ENCODE data around the gene TMEM255B. TPM values are rescaled to one million over a fixed set of nuclear protein-coding genes. Genes with fewer than 3 reads are reported as not detected.

TMEM255B gene
- total and polyA plus RNA-seq, 9 donors: 0.60 to 18.6 (median 7.9) TPM

DNA sequence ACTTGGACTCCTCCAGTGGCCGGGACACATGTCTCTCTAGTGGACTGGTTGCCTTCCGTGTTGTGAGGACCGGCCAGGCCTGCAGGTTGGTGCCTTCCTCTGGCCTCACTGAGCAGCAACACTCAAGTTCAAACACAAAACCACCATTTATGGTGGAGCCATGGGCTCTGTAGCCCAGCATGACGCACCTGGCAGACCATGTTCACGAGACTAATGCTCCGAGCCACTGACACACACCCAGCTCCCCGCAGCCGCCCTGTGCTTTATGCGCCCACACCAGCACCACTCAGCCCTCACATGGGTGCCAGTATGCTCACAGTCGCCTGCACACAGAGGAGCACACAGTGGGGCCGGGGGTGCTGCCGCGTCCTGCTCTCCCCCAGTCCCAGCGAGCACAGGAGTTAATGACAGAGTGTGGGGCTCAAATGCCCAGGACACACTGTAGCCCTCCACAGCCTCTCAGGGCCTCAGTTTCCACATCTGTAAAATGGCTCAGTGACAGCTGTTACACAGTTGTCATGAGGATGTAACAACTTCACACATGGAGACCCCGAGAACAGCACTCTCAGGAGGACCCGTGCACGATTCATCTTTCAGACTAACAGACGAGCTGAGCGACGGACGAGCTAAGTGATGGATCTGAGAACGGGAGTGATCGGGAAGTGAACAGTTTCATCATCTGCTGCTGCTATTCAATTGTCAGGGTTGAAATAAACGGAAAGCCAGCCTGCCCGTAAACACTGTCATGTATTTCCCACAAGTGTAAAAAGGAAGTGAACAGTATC lies 97.1 kb downstream of the TMEM255B start:
- Histone ChIP-seq H3K9me3 (no peaks in the 10 kb centered on the region), H3K4me3 (no peak overlapping the region), H3K27me3 (no peaks in the 10 kb centered on the region), H3K36me3 (no peaks in the 10 kb centered on the region), H3K27ac (no peak overlapping the region), H3K4me1 (ENCODE audit: insufficient read depth) (peaks cover 51% of the 10 kb centered on the region)
- intact Hi-C loops (cut with DNase I): no loop called here
- peak in 4 of 5 donors; percentile 5 to 37 (median 21) for DNase-seq
- WGBS, 3 donors: 93 to 95% (median 93%) methylated on average over 25 of the region's 25 CpGs
- TF ChIP-seq, protein P1, sequence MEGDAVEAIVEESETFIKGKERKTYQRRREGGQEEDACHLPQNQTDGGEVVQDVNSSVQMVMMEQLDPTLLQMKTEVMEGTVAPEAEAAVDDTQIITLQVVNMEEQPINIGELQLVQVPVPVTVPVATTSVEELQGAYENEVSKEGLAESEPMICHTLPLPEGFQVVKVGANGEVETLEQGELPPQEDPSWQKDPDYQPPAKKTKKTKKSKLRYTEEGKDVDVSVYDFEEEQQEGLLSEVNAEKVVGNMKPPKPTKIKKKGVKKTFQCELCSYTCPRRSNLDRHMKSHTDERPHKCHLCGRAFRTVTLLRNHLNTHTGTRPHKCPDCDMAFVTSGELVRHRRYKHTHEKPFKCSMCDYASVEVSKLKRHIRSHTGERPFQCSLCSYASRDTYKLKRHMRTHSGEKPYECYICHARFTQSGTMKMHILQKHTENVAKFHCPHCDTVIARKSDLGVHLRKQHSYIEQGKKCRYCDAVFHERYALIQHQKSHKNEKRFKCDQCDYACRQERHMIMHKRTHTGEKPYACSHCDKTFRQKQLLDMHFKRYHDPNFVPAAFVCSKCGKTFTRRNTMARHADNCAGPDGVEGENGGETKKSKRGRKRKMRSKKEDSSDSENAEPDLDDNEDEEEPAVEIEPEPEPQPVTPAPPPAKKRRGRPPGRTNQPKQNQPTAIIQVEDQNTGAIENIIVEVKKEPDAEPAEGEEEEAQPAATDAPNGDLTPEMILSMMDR (IDR thresholded peaks at IDR 0.05): no peak
- TF ChIP-seq POLR2A (IDR thresholded peaks at IDR 0.05) (no peak), EP300 (IDR thresholded peaks at IDR 0.05) (no peak)

DNA sequence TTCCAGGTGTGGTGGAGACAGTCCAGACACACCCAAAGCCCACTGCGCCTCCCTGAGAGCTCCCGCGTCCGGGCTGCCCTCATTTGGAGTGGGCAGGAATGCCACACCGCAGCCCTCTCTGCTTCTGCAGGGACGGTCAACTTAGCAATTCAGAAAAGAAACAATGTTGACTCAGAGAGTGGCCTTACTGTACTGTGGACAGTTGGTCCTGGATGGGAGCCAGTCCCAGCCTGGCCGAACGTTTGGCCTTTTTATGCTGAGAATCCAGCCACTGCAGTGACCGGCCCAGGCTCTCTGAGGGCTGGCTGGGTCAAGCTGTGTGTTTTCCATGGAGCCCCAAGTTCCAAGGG lies 97.7 kb downstream of the TMEM255B start:
- peak in 3 of 5 donors; percentile 8 to 46 (median 31) for DNase-seq
- WGBS, 3 donors: 53 to 62% (median 57%) methylated on average over 9 of the region's 9 CpGs
- Histone ChIP-seq H3K4me3 (no peak overlapping the region), H3K27ac (no peak overlapping the region), H3K27me3 (no peaks in the 10 kb centered on the region), H3K4me1 (ENCODE audit: insufficient read depth) (peaks cover 55% of the 10 kb centered on the region), H3K9me3 (no peaks in the 10 kb centered on the region), H3K36me3 (no peaks in the 10 kb centered on the region)
- intact Hi-C loops (cut with DNase I): no loop called here
- TF ChIP-seq, protein P1 (IDR thresholded peaks at IDR 0.05): no peak
- TF ChIP-seq EP300 (IDR thresholded peaks at IDR 0.05) (no peak), POLR2A (IDR thresholded peaks at IDR 0.05) (no peak)

DNA sequence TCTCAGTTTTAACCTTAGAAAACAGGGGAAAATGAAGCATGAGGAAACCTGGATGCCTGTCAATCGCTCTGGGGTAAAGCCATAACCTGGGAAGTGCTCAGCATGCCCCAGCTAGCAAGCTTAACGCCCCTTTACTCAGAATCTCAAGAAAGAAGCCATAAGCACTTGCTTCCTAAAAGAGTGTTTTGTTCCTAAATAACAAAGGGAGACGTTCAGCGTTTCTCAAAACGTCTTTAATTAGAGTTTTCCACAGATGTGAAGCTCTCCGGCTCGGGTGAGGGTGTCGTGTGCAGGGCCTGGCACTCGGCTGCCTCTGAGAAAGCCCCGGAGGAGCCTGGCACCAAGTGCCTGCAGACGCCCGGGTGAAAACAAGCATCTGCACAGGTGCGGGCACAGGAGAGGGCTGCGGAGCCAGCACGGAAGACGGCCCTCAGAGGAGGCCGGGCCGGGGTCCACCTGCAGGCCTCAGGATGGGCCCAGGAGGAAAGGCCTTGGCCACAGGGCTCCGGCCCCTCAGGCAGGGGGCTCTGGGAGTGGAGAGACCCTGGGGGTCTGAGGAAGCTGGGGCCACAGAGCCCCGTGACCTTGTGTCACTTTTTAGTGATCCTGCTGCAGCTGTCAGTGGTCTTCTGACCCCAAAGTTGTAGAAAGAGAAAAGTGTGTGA lies 98.6 kb downstream of the TMEM255B start:
- H3K36me3 ChIP-seq: no peaks in the 10 kb centered on the region
- H3K9me3 ChIP-seq: no peaks in the 10 kb centered on the region
- TF ChIP-seq POLR2A (IDR thresholded peaks at IDR 0.05) (no peak), EP300 (IDR thresholded peaks at IDR 0.05) (no peak)
- TF ChIP-seq, protein P1 (IDR thresholded peaks at IDR 0.05): no peak
- H3K4me1 ChIP-seq (ENCODE audit: insufficient read depth): peaks cover 58% of the 10 kb centered on the region
- WGBS, 3 donors: 85 to 92% (median 88%) methylated on average over 20 of the region's 20 CpGs
- intact Hi-C loops (cut with DNase I): no loop called here
- no peak overlapping the region for H3K27ac ChIP-seq
- DNase-seq: peak in 2 of 5 donors; percentile 9 to 12
- H3K4me3 ChIP-seq: no peak overlapping the region
- H3K27me3 ChIP-seq: no peaks in the 10 kb centered on the region

DNA sequence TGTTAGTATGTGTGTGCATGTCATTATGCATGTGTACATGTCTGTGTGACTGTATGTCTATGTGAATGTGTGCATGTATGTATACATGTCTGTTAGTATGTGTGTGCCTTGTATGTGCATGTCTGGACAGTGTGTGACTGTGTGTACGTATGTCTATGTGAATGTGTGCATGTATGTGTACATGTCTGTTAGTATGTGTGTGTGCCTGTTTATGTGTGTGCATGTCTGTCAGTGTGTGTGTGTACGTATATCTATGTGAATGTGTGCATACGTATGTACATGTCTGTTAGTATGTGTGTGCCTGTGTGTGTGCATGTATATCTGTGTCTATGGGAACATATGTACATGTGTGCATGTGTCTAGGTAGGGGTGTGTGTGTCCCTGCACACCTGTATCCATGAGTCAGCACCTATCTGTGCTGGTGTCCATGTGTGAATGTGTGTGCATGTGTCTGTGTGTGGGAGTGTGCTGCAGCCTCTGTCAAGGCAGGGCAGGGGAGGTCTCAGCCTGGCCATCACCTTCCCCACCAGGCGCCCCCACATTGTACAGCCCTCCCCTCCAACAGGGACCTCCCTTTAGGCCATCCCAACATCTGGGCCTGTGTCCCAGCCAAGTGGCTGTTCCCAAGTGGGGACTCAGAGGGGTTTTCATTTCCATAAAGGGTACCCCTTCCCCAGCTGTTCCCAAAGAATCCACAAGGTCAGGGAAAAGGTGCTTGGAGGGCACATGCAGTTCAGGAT lies 100.5 kb downstream of the TMEM255B start:
- no peaks in the 10 kb centered on the region for H3K36me3 ChIP-seq
- intact Hi-C loops (cut with DNase I): loop anchor here (5.0 kb wide), 2 partner anchors 37 to 68 kb away; no protein-coding TSS in a partner anchor
- WGBS, 3 donors: 90 to 96% (median 92%) methylated on average over 4 of the region's 4 CpGs
- no peaks in the 10 kb centered on the region for H3K9me3 ChIP-seq
- H3K4me3 ChIP-seq: no peak overlapping the region
- no peaks in the 10 kb centered on the region for H3K27me3 ChIP-seq
- TF ChIP-seq EP300 (IDR thresholded peaks at IDR 0.05): no peak
- TF ChIP-seq POLR2A (IDR thresholded peaks at IDR 0.05): no peak
- TF ChIP-seq, protein P1 (IDR thresholded peaks at IDR 0.05): no peak
- peaks cover 45% of the 10 kb centered on the region for H3K4me1 ChIP-seq (ENCODE audit: insufficient read depth)
- peak in 2 of 5 donors; percentile 7 to 24 for DNase-seq
- no peak overlapping the region for H3K27ac ChIP-seq
